Measurements from ENCODE around the gene REL.

The REL gene

DNA sequence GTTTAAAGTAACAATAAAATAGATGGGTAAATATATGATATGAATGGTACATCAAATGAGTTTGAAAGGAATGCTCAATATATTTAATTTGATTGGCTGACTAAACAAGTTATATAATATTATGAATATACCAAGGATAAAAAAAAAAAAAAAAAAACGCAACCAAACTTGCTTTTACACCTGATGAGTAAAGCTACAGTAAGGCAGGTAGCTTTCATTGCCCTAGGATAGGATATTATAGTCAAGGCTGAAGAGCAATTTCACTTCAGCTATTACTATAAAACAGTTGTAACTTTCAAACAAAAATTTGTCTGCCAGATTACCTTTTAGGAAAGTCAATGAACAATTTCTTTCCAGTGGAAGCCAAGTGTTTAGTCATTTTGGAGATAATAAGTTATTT, 79.3 kb downstream of the REL start:
- POLR2A ChIA-PET (ENCODE audit: low non-redundant PET), result no interaction called here
- CTCF ChIA-PET, result no interaction called here
- no peak overlapping the region for H3K27ac ChIP-seq

DNA sequence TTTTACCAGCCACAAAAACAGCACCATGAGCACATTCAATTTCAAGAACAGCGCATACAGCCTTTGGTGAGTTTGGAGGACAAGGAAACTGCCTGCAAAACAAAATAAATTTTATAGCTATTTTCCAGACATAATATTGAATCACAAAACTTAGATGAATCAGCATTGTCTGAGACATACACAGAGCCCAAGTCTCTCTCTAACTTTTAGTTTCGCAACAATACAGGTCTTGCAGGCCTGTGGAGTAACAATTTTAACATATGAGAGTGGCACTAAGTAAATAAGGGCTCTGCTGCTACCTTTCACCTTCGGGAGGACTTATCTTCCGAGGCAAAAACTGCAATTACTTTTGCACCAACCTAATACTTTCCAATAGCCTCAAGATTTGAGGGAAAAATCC, 80.1 kb downstream of the REL start:
- peak; percentile 70 for DNase-seq (ENCODE audit: low spot score)
- ChIA-PET CTCF (no interaction called here), POLR2A (ENCODE audit: low non-redundant PET) (no interaction called here)
- no peak overlapping the region for H3K27ac ChIP-seq
- TF ChIP-seq, protein P1, sequence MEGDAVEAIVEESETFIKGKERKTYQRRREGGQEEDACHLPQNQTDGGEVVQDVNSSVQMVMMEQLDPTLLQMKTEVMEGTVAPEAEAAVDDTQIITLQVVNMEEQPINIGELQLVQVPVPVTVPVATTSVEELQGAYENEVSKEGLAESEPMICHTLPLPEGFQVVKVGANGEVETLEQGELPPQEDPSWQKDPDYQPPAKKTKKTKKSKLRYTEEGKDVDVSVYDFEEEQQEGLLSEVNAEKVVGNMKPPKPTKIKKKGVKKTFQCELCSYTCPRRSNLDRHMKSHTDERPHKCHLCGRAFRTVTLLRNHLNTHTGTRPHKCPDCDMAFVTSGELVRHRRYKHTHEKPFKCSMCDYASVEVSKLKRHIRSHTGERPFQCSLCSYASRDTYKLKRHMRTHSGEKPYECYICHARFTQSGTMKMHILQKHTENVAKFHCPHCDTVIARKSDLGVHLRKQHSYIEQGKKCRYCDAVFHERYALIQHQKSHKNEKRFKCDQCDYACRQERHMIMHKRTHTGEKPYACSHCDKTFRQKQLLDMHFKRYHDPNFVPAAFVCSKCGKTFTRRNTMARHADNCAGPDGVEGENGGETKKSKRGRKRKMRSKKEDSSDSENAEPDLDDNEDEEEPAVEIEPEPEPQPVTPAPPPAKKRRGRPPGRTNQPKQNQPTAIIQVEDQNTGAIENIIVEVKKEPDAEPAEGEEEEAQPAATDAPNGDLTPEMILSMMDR (conservative IDR thresholded peaks at IDR 0.05; ENCODE audit: low read depth), result no peak

More for the DNA sequence above, 79.3 kb downstream of the REL start:
- TF ChIP-seq, protein P1 (conservative IDR thresholded peaks at IDR 0.05; ENCODE audit: low read depth), result no peak
- DNase-seq (ENCODE audit: low spot score), result no peak

DNA sequence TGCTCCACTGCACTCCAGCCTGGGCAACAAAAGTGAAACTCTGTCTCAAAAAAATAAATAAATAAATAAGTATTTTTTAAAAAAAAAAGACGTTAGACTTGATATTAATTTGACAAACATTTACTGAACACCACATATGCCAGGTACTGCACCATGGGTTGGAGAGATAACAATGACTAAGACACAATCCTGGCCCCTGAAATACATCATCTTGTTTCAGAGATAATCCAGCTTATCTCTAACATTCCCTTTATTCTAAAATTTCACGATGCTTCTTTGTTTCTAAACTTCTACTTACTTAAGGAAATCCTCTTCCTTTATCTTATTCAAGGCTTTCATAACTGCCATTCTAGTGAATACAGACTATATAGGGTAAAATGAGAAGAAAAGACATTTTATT, 81.2 kb downstream of the REL start:
- no peak for DNase-seq (ENCODE audit: low spot score)
- POLR2A ChIA-PET (ENCODE audit: low non-redundant PET), result no interaction called here
- peak overlapping the region; percentile 76 for H3K27ac ChIP-seq
- CTCF ChIA-PET, result interaction anchor here (0.6 to 0.8 kb wide), 2 partner anchors 22 to 465 kb away, joined by 3 read pairs; no protein-coding TSS in a partner anchor
- TF ChIP-seq, protein P1 (conservative IDR thresholded peaks at IDR 0.05; ENCODE audit: low read depth), result no peak

DNA sequence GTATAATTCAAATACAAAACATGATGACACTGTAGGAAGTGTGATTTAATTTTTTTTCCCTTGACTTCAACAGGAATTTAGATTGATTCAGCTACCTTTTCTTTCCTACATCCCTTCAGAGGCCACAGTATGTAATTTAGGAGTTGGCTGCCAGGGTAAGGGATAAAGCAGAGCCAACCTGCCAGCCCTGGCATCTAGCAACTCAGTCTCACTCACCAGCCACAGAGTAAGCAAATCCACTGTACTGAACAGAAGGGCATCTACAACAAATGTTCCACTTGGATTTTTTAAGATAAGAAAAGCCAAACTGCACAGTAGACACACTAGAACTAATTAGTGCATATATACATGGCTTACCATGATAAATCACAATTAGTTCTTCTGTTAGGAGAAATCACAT, 81.8 kb downstream of the REL start:
- POLR2A ChIA-PET (ENCODE audit: low non-redundant PET), result no interaction called here
- TF ChIP-seq, protein P1 (conservative IDR thresholded peaks at IDR 0.05; ENCODE audit: low read depth), result no peak
- CTCF ChIA-PET, result no interaction called here
- no peak for DNase-seq (ENCODE audit: low spot score)
- H3K27ac ChIP-seq, result no peak overlapping the region

DNA sequence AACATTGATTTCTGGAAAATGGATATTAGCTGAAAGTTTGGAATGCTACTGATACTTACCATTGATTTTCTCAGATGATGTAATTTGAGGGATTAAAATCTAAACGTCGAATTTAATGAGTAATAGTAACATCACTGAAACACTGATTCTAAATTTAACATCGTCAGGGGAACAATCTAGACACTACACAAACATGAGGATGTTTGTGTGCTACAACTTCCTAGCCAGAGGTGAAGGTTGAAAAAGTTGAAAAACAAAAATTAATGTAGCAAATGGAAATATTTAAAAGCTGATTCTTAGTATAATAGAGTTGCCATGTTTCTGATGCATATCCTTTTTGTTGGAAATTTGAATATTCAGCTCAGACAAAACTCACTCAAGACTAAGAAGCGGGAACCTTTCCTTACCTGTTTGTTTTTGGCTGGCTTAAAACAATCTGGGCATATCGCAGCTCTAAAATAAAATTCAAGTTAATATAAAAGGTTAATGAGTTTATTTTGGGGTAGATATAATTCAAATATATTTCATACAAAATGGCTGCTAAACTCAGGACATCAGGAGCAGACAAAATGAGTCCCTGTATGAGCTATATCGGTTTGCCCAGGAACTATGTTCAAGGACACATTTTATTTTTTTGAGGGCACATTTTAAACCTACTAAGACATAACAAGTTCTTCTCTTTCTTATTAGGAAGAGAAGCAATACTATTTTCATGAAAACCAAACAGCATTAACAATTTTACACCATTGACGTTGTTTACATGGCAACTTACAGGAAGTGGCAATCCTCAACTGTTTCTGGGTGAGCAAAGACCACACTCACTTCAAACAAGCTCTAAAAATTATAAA, 83.5 kb downstream of the REL start:
- ChIA-PET POLR2A (ENCODE audit: low non-redundant PET) (no interaction called here), CTCF (interaction anchor here (0.6 to 0.7 kb wide), 4 partner anchors 9 to 713 kb away, joined by 3 to 8 read pairs (median 3); no protein-coding TSS in a partner anchor)
- TF ChIP-seq, protein P1 (conservative IDR thresholded peaks at IDR 0.05; ENCODE audit: low read depth), result no peak
- H3K27ac ChIP-seq, result no peak overlapping the region
- no peak for DNase-seq (ENCODE audit: low spot score)

DNA sequence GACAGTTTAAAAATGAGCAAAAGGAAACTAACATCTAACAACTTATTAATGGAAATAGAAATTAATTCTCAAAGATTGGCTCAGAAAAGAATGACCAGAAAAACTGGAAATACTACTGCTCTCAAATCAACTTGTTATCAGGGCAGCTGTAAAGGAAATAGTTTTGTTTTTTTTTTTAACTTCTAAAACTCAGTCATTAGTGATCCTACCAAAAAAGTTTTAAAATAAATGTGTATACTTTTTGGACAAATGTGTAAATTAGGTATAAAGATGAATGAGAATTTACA, 84.1 kb downstream of the REL start:
- POLR2A ChIA-PET (ENCODE audit: low non-redundant PET), result no interaction called here
- CTCF ChIA-PET, result interaction anchor here (0.6 to 0.7 kb wide), 2 partner anchors 15 to 713 kb away, joined by 3 to 8 read pairs; no protein-coding TSS in a partner anchor
- TF ChIP-seq, protein P1 (conservative IDR thresholded peaks at IDR 0.05; ENCODE audit: low read depth), result no peak
- no peak overlapping the region for H3K27ac ChIP-seq
- no peak for DNase-seq (ENCODE audit: low spot score)

All from RWPE1 (cell line).